Left kidney (tissue), 8 donors: ENCODE data around the gene AP1M2. TPM values are rescaled to one million over a fixed set of nuclear protein-coding genes. Genes with fewer than 3 reads are reported as not detected.

Experiments used
- DNase-seq: peaks from one replicate; pipeline ENCODE4 v3.0.0-alpha.2; 2013
- long read RNA-seq, 8 donors: transcript quantifications; one replicate each; lab custom pipeline, GENCODE V29; 2026
- polyA plus RNA-seq: library from polyadenylated mRNA; unstranded; fragments of 120-200 nt; gene quantifications from one replicate; pipeline ENCODE4 v1.2.1, GENCODE V29; 2013; ENCODE audit not compliant: insufficient read length

AP1M2 gene
- 35.5 TPM for polyA plus RNA-seq
- long read RNA-seq, donor 1, transcript AP1M2-201 (12 exons, 1,749 nt), result major isoform, 15 of 34 reads
- long read RNA-seq, donor 1, partial matches to known transcripts, result 18 of 34 reads
- long read RNA-seq, donor 1, other reads (novel, unspliced or antisense), result 0 of 34 reads
- long read RNA-seq, donor 2, transcript AP1M2-201 (12 exons, 1,749 nt), result major isoform, 6 of 92 reads
- long read RNA-seq, donor 2, partial matches to known transcripts, result 85 of 92 reads
- long read RNA-seq, donor 2, other reads (novel, unspliced or antisense), result 0 of 92 reads
- long read RNA-seq, donor 3, transcript AP1M2-201 (12 exons, 1,749 nt), result major isoform, 9 of 16 reads
- long read RNA-seq, donor 3, partial matches to known transcripts, result 6 of 16 reads
- long read RNA-seq, donor 3, other reads (novel, unspliced or antisense), result 0 of 16 reads
- long read RNA-seq, donor 4, partial matches to known transcripts, result 7 of 7 reads
- long read RNA-seq, donor 4, other reads (novel, unspliced or antisense), result 0 of 7 reads
- long read RNA-seq, donor 5, transcript AP1M2-207 (12 exons, 1,757 nt), result minor isoform, 5 of 643 reads
- long read RNA-seq, donor 5, transcript AP1M2-201 (12 exons, 1,749 nt), result major isoform, 21 of 643 reads
- long read RNA-seq, donor 5, partial matches to known transcripts, result 480 of 643 reads
- long read RNA-seq, donor 5, other reads (novel, unspliced or antisense), result 136 of 643 reads
- long read RNA-seq, donor 6, transcript AP1M2-201 (12 exons, 1,749 nt), result major isoform, 10 of 31 reads
- long read RNA-seq, donor 6, partial matches to known transcripts, result 18 of 31 reads
- long read RNA-seq, donor 6, other reads (novel, unspliced or antisense), result 0 of 31 reads
- long read RNA-seq, donor 7, transcript AP1M2-201 (12 exons, 1,749 nt), result major isoform, 14 of 64 reads
- long read RNA-seq, donor 7, partial matches to known transcripts, result 46 of 64 reads
- long read RNA-seq, donor 7, other reads (novel, unspliced or antisense), result 0 of 64 reads
- long read RNA-seq, donor 8, transcript AP1M2-201 (12 exons, 1,749 nt), result major isoform, 6 of 166 reads
- long read RNA-seq, donor 8, partial matches to known transcripts, result 66 of 166 reads
- long read RNA-seq, donor 8, other reads (novel, unspliced or antisense), result 93 of 166 reads

GRCh38 chr19:10587022-10587838 is at the start of gene AP1M2:
Gene AP1M2 (minus strand): TSS chr19:10587312. CDS start chr19:10587231, 81 bp downstream.
- no peak for DNase-seq

GRCh38 chr19:10636304-10636972 is 49.3 kb upstream of the AP1M2 start:
- DNase-seq, result no peak

GRCh38 chr19:10634963-10635362 is 47.9 kb upstream of the AP1M2 start:
- DNase-seq, result no peak

- no peak for DNase-seq
Measured at GRCh38 chr19:10634430-10634829, 47.3 kb upstream of the AP1M2 start.

GRCh38 chr19:10631874-10632273 is 44.8 kb upstream of the AP1M2 start:
- no peak for DNase-seq

GRCh38 chr19:10625762-10626138 is 38.6 kb upstream of the AP1M2 start:
- DNase-seq, result no peak

GRCh38 chr19:10625003-10625761 is 38.1 kb upstream of the AP1M2 start, which contains the start of gene SLC44A2:
Gene SLC44A2 (plus strand): TSS chr19:10625553. CDS start chr19:10625634, 81 bp downstream.
- DNase-seq, result peak; percentile 87

- DNase-seq, result no peak
Measured at GRCh38 chr19:10624585-10624984, 37.5 kb upstream of the AP1M2 start.

GRCh38 chr19:10621966-10622365 is 34.9 kb upstream of the AP1M2 start:
- DNase-seq, result no peak

- DNase-seq, result no peak
Measured at GRCh38 chr19:10620786-10621185, 33.7 kb upstream of the AP1M2 start.

- no peak for DNase-seq
Measured at GRCh38 chr19:10618846-10619245, 31.7 kb upstream of the AP1M2 start.

GRCh38 chr19:10617409-10618121 is 30.5 kb upstream of the AP1M2 start:
- DNase-seq, result no peak

GRCh38 chr19:10615429-10616023 is 28.4 kb upstream of the AP1M2 start:
- DNase-seq, result no peak

- no peak for DNase-seq
Measured at GRCh38 chr19:10612499-10613119, 25.5 kb upstream of the AP1M2 start.

GRCh38 chr19:10611907-10612306 is 24.8 kb upstream of the AP1M2 start:
- DNase-seq, result no peak

- DNase-seq, result no peak
Measured at GRCh38 chr19:10604460-10604980, 17.4 kb upstream of the AP1M2 start.

- DNase-seq, result no peak
Measured at GRCh38 chr19:10603873-10604459, 16.9 kb upstream of the AP1M2 start.
